GM12878 (cell line): ENCODE data around the gene HTR3C. TPM values are rescaled to one million over a fixed set of nuclear protein-coding genes. Genes with fewer than 3 reads are reported as not detected.

Experiments
- ATAC-seq: fragments of 200-7000 bp; cut with Tn5 transposase; 3 replicates; pipeline ENCODE4 v1.9.1; 2020; ENCODE audit warnings: mild to moderate bottlenecking, moderate library complexity
- BruUV-seq: library from RNA; stranded (reverse); fragments of 400-500 nt; replicated peaks from 2 replicates; lab custom pipeline; 2021; lab: Mats Ljungman, UMichigan
- CTCF ChIA-PET: fragments of 300-600 bp; sonication (Branson Sonifier 250); formaldehyde crosslinking; extraction: SDS; loops from one replicate; lab custom pipeline; 2021; ENCODE audit warnings: inconsistent platforms; lab: Yijun Ruan, JAX
- POLR2A ChIA-PET: fragments of 350-600 bp; formaldehyde crosslinking; extraction: SDS; loops from one replicate; lab custom pipeline; 2021; ENCODE audit warnings: inconsistent platforms; lab: Charles Lee
- RAD21 ChIA-PET: fragments of 300-600 bp; sonication (Branson Sonifier 250); formaldehyde crosslinking; loops from one replicate; lab custom pipeline; 2023; ENCODE audit warnings: antibody characterized with exemption; ENCODE audit not compliant: unreplicated experiment; lab: Charles Lee
- SMC1A ChIA-PET: fragments of 300-600 bp; sonication (Branson Sonifier 250); formaldehyde crosslinking; loops from one replicate; lab custom pipeline; 2023; ENCODE audit not compliant: unreplicated experiment, uncharacterized antibody; lab: Charles Lee
- DNase-seq: peaks from one replicate; pipeline ENCODE4 v3.0.0-alpha.2; 2011; ENCODE audit warnings: low read depth, low spot score
- FAIRE-seq: peaks from 3 replicates; lab custom pipeline; 2011; peaks lifted over from hg19 to GRCh38; lab: Jason Lieb, UNC
- H2AFZ ChIP-seq: 2 replicates; pipeline ENCODE4 v1.6.0; 2011; ENCODE audit warnings: low read depth, low read length, control low read depth; ENCODE audit not compliant: control insufficient read depth
- H3K27ac ChIP-seq: 2 replicates; pipeline ENCODE4 v1.5.1; 2011; ENCODE audit warnings: control low read depth; ENCODE audit not compliant: control insufficient read depth, insufficient read depth
- H3K27me3 ChIP-seq, 2 experiments: replicated peaks in 1 of 2; 2 replicates each; pipeline versions ENCODE4 v1.6.0 to v1.6.1; 2011; ENCODE audit warnings: low read length in 1 of 2; ENCODE audit not compliant: control insufficient read depth in 2 of 2, insufficient read depth in 2 of 2
- H3K36me3 ChIP-seq, 2 experiments: 2 replicates each; pipeline ENCODE4 v1.5.1; 2011; ENCODE audit warnings: low read length in 1 of 2; ENCODE audit not compliant: control insufficient read depth in 2 of 2, insufficient read depth in 2 of 2
- H3K4me1 ChIP-seq: 2 replicates; pipeline ENCODE4 v1.6.1; 2011; ENCODE audit warnings: mild to moderate bottlenecking, low read length, moderate library complexity, mixed read lengths; ENCODE audit not compliant: control insufficient read depth, insufficient read depth
- H3K4me2 ChIP-seq: 2 replicates; pipeline ENCODE4 v1.6.0; 2011; ENCODE audit warnings: control low read depth; ENCODE audit not compliant: control insufficient read depth, insufficient read depth
- H3K4me3 ChIP-seq: fragments of 200-600 bp; sonication (generic); 2 replicates; pipeline ENCODE4 v1.5.1; 2016
- H3K79me2 ChIP-seq: 2 replicates; pipeline ENCODE4 v1.6.0; 2011; ENCODE audit warnings: low read length; ENCODE audit not compliant: control insufficient read depth, insufficient read depth
- H3K9ac ChIP-seq: 2 replicates; pipeline ENCODE4 v1.8.0; 2011; ENCODE audit warnings: low read length, control low read depth, mixed read lengths; ENCODE audit not compliant: control insufficient read depth, insufficient read depth
- H3K9me3 ChIP-seq: replicated peaks from 3 replicates; pipeline ENCODE4 v1.5.1; 2011; ENCODE audit warnings: mild to moderate bottlenecking, low read length; ENCODE audit not compliant: control insufficient read depth, insufficient read depth
- H4K20me1 ChIP-seq: 2 replicates; pipeline ENCODE4 v1.6.0; 2011; ENCODE audit not compliant: control insufficient read depth, insufficient read depth
- BCL11A ChIP-seq: IDR thresholded peaks from 2 replicates; pipeline ENCODE4 v1.6.1; 2011; ENCODE audit warnings: low read depth, low read length
- BMI1 ChIP-seq: fragments of 450-650 bp; IDR thresholded peaks from 2 replicates; pipeline ENCODE4 v1.6.1; 2016; ENCODE audit warnings: mild to moderate bottlenecking, moderate library complexity, borderline replicate concordance
- ETV6 ChIP-seq, 2 experiments: fragments of 450-650 bp in 1 of 2; IDR thresholded peaks in 1 of 2; conservative IDR thresholded peaks in 1 of 2; 2 replicates each; pipeline ENCODE4 v1.6.1; 2014; ENCODE audit warnings: antibody characterized with exemption in 1 of 2, borderline replicate concordance in 1 of 2, low read depth in 1 of 2, mild to moderate bottlenecking in 1 of 2, moderate library complexity in 1 of 2
- IKZF2 ChIP-seq, 2 experiments: fragments of 450-650 bp; IDR thresholded peaks; 2 replicates each; pipeline ENCODE4 v1.6.1; 2017; ENCODE audit warnings: mild to moderate bottlenecking in 2 of 2, moderate library complexity in 2 of 2
- IRF4 ChIP-seq: IDR thresholded peaks from 2 replicates; pipeline ENCODE4 v1.6.1; 2011; ENCODE audit warnings: low read depth, low read length
- KAT2A ChIP-seq: conservative IDR thresholded peaks from 2 replicates; pipeline ENCODE4 v1.6.1; 2011; ENCODE audit warnings: low read depth, low read length; ENCODE audit not compliant: control insufficient read depth
- LARP7 ChIP-seq: fragments of 450-650 bp; IDR thresholded peaks from 2 replicates; pipeline ENCODE4 v1.6.1; 2017; ENCODE audit warnings: mild to moderate bottlenecking
- MEF2A ChIP-seq: IDR thresholded peaks from 2 replicates; pipeline ENCODE4 v1.6.1; 2011; ENCODE audit warnings: low read depth, mild to moderate bottlenecking, low read length, moderate library complexity; ENCODE audit not compliant: insufficient read depth
- MYB ChIP-seq: fragments of 150-350 bp; IDR thresholded peaks from 2 replicates; pipeline ENCODE4 v1.6.1; 2014; ENCODE audit warnings: mild to moderate bottlenecking, low read depth, low read length, borderline replicate concordance
- MYC ChIP-seq: IDR thresholded peaks from 2 replicates; pipeline ENCODE4 v1.6.1; 2011; ENCODE audit warnings: mild to moderate bottlenecking, low read length, moderate library complexity, inconsistent platforms; ENCODE audit not compliant: insufficient read depth, insufficient replicate concordance, insufficient read length, severe bottlenecking
- PBX3 ChIP-seq: IDR thresholded peaks from 2 replicates; pipeline ENCODE4 v1.6.1; 2011; ENCODE audit warnings: mild to moderate bottlenecking, low read depth, low read length, moderate library complexity; ENCODE audit not compliant: insufficient replicate concordance
- SIX5 ChIP-seq: IDR thresholded peaks from 2 replicates; pipeline ENCODE4 v1.6.1; 2011; ENCODE audit warnings: mild to moderate bottlenecking, low read depth, low read length, moderate library complexity; ENCODE audit not compliant: severe bottlenecking
- SMAD1 ChIP-seq: fragments of 450-650 bp; IDR thresholded peaks from 2 replicates; pipeline ENCODE4 v1.6.1; 2018; ENCODE audit warnings: mild to moderate bottlenecking, low read depth; ENCODE audit not compliant: partially characterized antibody
- TARDBP ChIP-seq: IDR thresholded peaks from 2 replicates; pipeline ENCODE4 v1.6.1; 2016; ENCODE audit warnings: borderline replicate concordance
- USF1 ChIP-seq: IDR thresholded peaks from 2 replicates; pipeline ENCODE4 v1.6.1; 2011; ENCODE audit warnings: borderline replicate concordance, low read depth, mild to moderate bottlenecking, moderate library complexity, mixed read lengths, low read length; ENCODE audit not compliant: insufficient read depth; ENCODE audit errors: extremely low read length
- ZNF384 ChIP-seq: IDR thresholded peaks from 2 replicates; pipeline ENCODE4 v1.6.1; 2012; ENCODE audit warnings: low read depth, mild to moderate bottlenecking, low read length, improper control_type of control experiment, borderline replicate concordance
- ZSCAN29 ChIP-seq: fragments of 450-650 bp; IDR thresholded peaks from 2 replicates; pipeline ENCODE4 v1.6.1; 2017; ENCODE audit warnings: mild to moderate bottlenecking, moderate library complexity
- WGBS: methylation state at CpG from one replicate; pipeline ENCODE4 v1.1.6; 2016; ENCODE audit warnings: low lambda C conversion rate; ENCODE audit not compliant: insufficient replicate concordance, insufficient coverage; ENCODE audit errors: missing lambda C conversion rate; 5-methylcytosine and 5-hydroxymethylcytosine counted together
- in situ Hi-C: fragments of 300-500 bp; cut with MboI; formaldehyde crosslinking; loops from 9 replicates; pipeline ENCODE4 v1.14.3; 2018; ENCODE audit warnings: mixed read lengths
- intact Hi-C: fragments of 100-400 bp; cut with micrococcal nuclease; formaldehyde crosslinking; loops from one replicate; pipeline ENCODE4 v1.14.2; 2022; ENCODE audit not compliant: unreplicated experiment
- polyA plus RNA-seq, 11 experiments: library from polyadenylated mRNA; depleted of rRNA in 4 of 11; unstranded in 6 of 11; stranded (reverse) in 5 of 11; fragments of >200 nt; fragmentation: Nextera tagmentation in 4 of 11; fragmentation: Illumina TruSeq in 1 of 11; extraction: Ambion mirVana in 4 of 11; extraction: Trizol in 1 of 11; gene quantifications; 1 replicate in 1 of 11; 2 replicates in 10 of 11; pipeline versions ENCODE4 v1.2.1 to v1.2.3, GENCODE V29; 2011 to 2016; ENCODE audit warnings: inconsistent platforms in 2 of 11, missing spikeins in 2 of 11, low read depth in 1 of 11
- total RNA-seq, 4 experiments: library from RNA; depleted of rRNA in 3 of 4; stranded (reverse); fragments of >200 nt in 3 of 4; fragmentation: Illumina TruSeq in 1 of 4; extraction: Trizol in 1 of 4; gene quantifications; 2 replicates each; pipeline versions ENCODE4 v1.2.1 to v1.2.3, GENCODE V29; 2013 to 2021
- TF ChIP-seq, protein P1 (sequence below): IDR thresholded peaks from 2 replicates; pipeline ENCODE4 v1.6.1; 2012; ENCODE audit warnings: low read depth, low read length, improper control_type of control experiment

HTR3C gene
- total and polyA plus RNA-seq, 10 of the 15 experiments (the other 5 are each of a cell fraction or from before 2014, with no cell fraction given): not detected

- H3K36me3 ChIP-seq: no peaks in the 10 kb centered on the region
- CTCF ChIA-PET: no interaction called here
- no peak for FAIRE-seq
- SMC1A ChIA-PET: no interaction called here
- POLR2A ChIA-PET: no interaction called here
- no TSS peak for BruUV-seq
- TF ChIP-seq LARP7 (no peak), PBX3 (no peak), ZNF384 (no peak), ETV6 (conservative IDR thresholded peaks at IDR 0.05 in 1 of 2, IDR thresholded peaks at IDR 0.05 in 1 of 2; ENCODE audit: borderline replicate concordance in 1 of 2, low read depth in 1 of 2) (no peak), SIX5 (no peak), BCL11A (no peak), IRF4 (no peak), TARDBP (no peak), USF1 (no peak), SMAD1 (no peak), MYB (no peak), MYC (no peak), KAT2A (no peak), BMI1 (no peak), IKZF2 (IDR thresholded peaks at IDR 0.05) (no peak), ZSCAN29 (no peak), MEF2A (no peak)
- TF ChIP-seq, protein P1, sequence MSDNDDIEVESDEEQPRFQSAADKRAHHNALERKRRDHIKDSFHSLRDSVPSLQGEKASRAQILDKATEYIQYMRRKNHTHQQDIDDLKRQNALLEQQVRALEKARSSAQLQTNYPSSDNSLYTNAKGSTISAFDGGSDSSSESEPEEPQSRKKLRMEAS: no peak
- TF ChIP-seq, all 136 proteins: peak for 0
- RAD21 ChIA-PET: no interaction called here
- no peaks in the 10 kb centered on the region for H3K79me2 ChIP-seq
- H3K9ac ChIP-seq: no peak overlapping the region
- in situ Hi-C loops: no loop called here
- H3K27ac ChIP-seq: no peak overlapping the region
- intact Hi-C loops: no loop called here
- DNase-seq (no peak), ATAC-seq (no peak)
- H3K4me1 ChIP-seq: no peaks in the 10 kb centered on the region
- no peaks in the 10 kb centered on the region for H3K27me3 ChIP-seq
- H2AFZ ChIP-seq: no peak overlapping the region
- no peak overlapping the region for H3K4me2 ChIP-seq
- no peak overlapping the region for H3K4me3 ChIP-seq
- 67% methylated on average over 4 of the region's 4 CpGs for WGBS
- H4K20me1 ChIP-seq: no peaks in the 10 kb centered on the region
- H3K9me3 ChIP-seq: no peaks in the 10 kb centered on the region; the same call in 2 of the 3 replicates
These were observed 20.8 kb downstream of the HTR3C start for GRCh38 chr3:184073621-184074020.
